Liver (tissue), 9 donors: Measurements from ENCODE around the gene HDDC3. TPM values are rescaled to one million over a fixed set of nuclear protein-coding genes. Genes with fewer than 3 reads are reported as not detected.

Experiments
- DNase-seq: peaks from one replicate; pipeline ENCODE4 v3.0.0-alpha.2; 2017; ENCODE audit warnings: low spot score
- H3K27ac ChIP-seq, 2 donors: one replicate each; pipeline ENCODE4 v1.7.0; 2013; ENCODE audit warnings: inconsistent platforms in 2 of 2, low read length in 2 of 2, control low read depth in 1 of 2, low read depth in 1 of 2, mild to moderate bottlenecking in 1 of 2
- H3K27me3 ChIP-seq, 4 donors: one replicate each; pipeline versions ENCODE4 v1.6.1 to v1.7.0; 2013; ENCODE audit warnings: low read length in 3 of 4, inconsistent platforms in 1 of 4, mild to moderate bottlenecking in 1 of 4, moderate library complexity in 1 of 4; ENCODE audit not compliant: control insufficient read depth in 4 of 4, insufficient read depth in 4 of 4
- H3K36me3 ChIP-seq, 4 donors: one replicate each; pipeline versions ENCODE4 v1.6.1 to v1.7.0; 2013; ENCODE audit warnings: low read length in 3 of 4, mild to moderate bottlenecking in 3 of 4, low read depth in 1 of 4, moderate library complexity in 1 of 4; ENCODE audit not compliant: control insufficient read depth in 4 of 4, insufficient read depth in 3 of 4
- H3K4me1 ChIP-seq, 4 donors: one replicate each; pipeline versions ENCODE4 v1.6.1 to v1.7.0; 2013; ENCODE audit warnings: low read length in 3 of 4, mild to moderate bottlenecking in 3 of 4, moderate library complexity in 1 of 4; ENCODE audit not compliant: control insufficient read depth in 4 of 4, insufficient read depth in 4 of 4
- H3K4me3 ChIP-seq, 3 donors: one replicate each; pipeline versions ENCODE4 v1.6.1 to v1.7.0; 2013; ENCODE audit warnings: low read length in 3 of 3, control low read depth in 1 of 3, low read depth in 1 of 3, mild to moderate bottlenecking in 1 of 3
- H3K9ac ChIP-seq, 2 donors: one replicate each; pipeline ENCODE4 v1.7.0; 2013; ENCODE audit warnings: low read length in 2 of 2, mild to moderate bottlenecking in 2 of 2, moderate library complexity in 2 of 2, control low read depth in 1 of 2, low read depth in 1 of 2
- H3K9me3 ChIP-seq, 4 donors: one replicate each; pipeline versions ENCODE4 v1.6.1 to v1.7.0; 2013; ENCODE audit warnings: low read length in 3 of 4; ENCODE audit not compliant: control insufficient read depth in 4 of 4
- EGR1 ChIP-seq, 2 donors: IDR thresholded peaks; 2 replicates each; pipeline ENCODE4 v1.6.1; 2016 to 2018; ENCODE audit warnings: antibody characterized with exemption in 2 of 2, low read depth in 2 of 2
- FOXA1 ChIP-seq: IDR thresholded peaks from 2 replicates; pipeline ENCODE4 v1.6.1; 2016; ENCODE audit warnings: antibody characterized with exemption
- FOXA2 ChIP-seq: IDR thresholded peaks from 2 replicates; pipeline ENCODE4 v1.6.1; 2016; ENCODE audit warnings: antibody characterized with exemption
- GABPA ChIP-seq, 2 donors: IDR thresholded peaks in 1 of 2; conservative IDR thresholded peaks in 1 of 2; 2 replicates each; pipeline ENCODE4 v1.6.1; 2016; ENCODE audit warnings: antibody characterized with exemption in 2 of 2, mild to moderate bottlenecking in 1 of 2, moderate library complexity in 1 of 2
- HNF4A ChIP-seq, 2 donors: conservative IDR thresholded peaks; 2 replicates each; pipeline ENCODE4 v1.6.1; 2016; ENCODE audit warnings: antibody characterized with exemption in 2 of 2, mild to moderate bottlenecking in 2 of 2
- HNF4G ChIP-seq: IDR thresholded peaks from 2 replicates; pipeline ENCODE4 v1.6.1; 2016; ENCODE audit warnings: antibody characterized with exemption
- JUND ChIP-seq, 2 donors: IDR thresholded peaks; 2 replicates each; pipeline ENCODE4 v1.6.1; 2016; ENCODE audit warnings: antibody characterized with exemption in 2 of 2
- NR2F2 ChIP-seq: IDR thresholded peaks from 2 replicates; pipeline ENCODE4 v1.6.1; 2016; ENCODE audit warnings: antibody characterized with exemption
- RAD21 ChIP-seq, 2 donors: IDR thresholded peaks; 2 replicates each; pipeline ENCODE4 v1.6.1; 2016; ENCODE audit warnings: antibody characterized with exemption in 2 of 2, mild to moderate bottlenecking in 2 of 2
- RXRA ChIP-seq, 2 donors: IDR thresholded peaks; 2 replicates each; pipeline ENCODE4 v1.6.1; 2017 to 2018; ENCODE audit warnings: antibody characterized with exemption in 2 of 2, mild to moderate bottlenecking in 1 of 2
- SP1 ChIP-seq: IDR thresholded peaks from 2 replicates; pipeline ENCODE4 v1.6.1; 2018; ENCODE audit warnings: antibody characterized with exemption, mild to moderate bottlenecking
- TAF1 ChIP-seq: conservative IDR thresholded peaks from 2 replicates; pipeline ENCODE4 v1.6.1; 2016; ENCODE audit warnings: antibody characterized with exemption, mild to moderate bottlenecking
- YY1 ChIP-seq: IDR thresholded peaks from 2 replicates; pipeline ENCODE4 v1.6.1; 2016; ENCODE audit warnings: antibody characterized with exemption, mild to moderate bottlenecking
- WGBS: extraction: QIAGEN DNeasy Blood & Tissue Kit; methylation state at CpG from one replicate; pipeline ENCODE4 v1.1.7; 2013; 5-methylcytosine and 5-hydroxymethylcytosine counted together
- polyA plus RNA-seq, 2 donors: library from polyadenylated mRNA; stranded (reverse) in 1 of 2; unstranded in 1 of 2; fragments of 200-250 nt in 1 of 2; fragments of >200 nt in 1 of 2; fragmentation: Nextera tagmentation in 1 of 2; extraction: Ambion mirVana in 1 of 2; gene quantifications; one replicate each; pipeline versions ENCODE4 v1.2.1 to v1.2.3, GENCODE V29; 2013 to 2015
- total RNA-seq, 2 donors: library from RNA; depleted of rRNA; stranded (reverse); fragments of >200 nt; gene quantifications; one replicate each; pipeline ENCODE4 v1.2.3, GENCODE V29; 2014
- TF ChIP-seq, protein P1 (sequence below): IDR thresholded peaks from 2 replicates; pipeline ENCODE4 v1.6.1; 2016; ENCODE audit warnings: antibody characterized with exemption
- TF ChIP-seq, protein P2 (sequence below): IDR thresholded peaks from 2 replicates; pipeline ENCODE4 v1.6.1; 2016; ENCODE audit warnings: antibody characterized with exemption
- TF ChIP-seq, protein P3 (sequence below): fragments of 150-350 bp; IDR thresholded peaks from 2 replicates; pipeline ENCODE4 v1.5.1; 2017; ENCODE audit warnings: improper control_type of control experiment, low read depth, low read length; ENCODE audit not compliant: missing input control
- TF ChIP-seq, protein P4 (sequence below): IDR thresholded peaks from 2 replicates; pipeline ENCODE4 v1.6.1; 2016; ENCODE audit warnings: antibody characterized with exemption, mild to moderate bottlenecking
- TF ChIP-seq, protein P5 (sequence below): IDR thresholded peaks from 2 replicates; pipeline ENCODE4 v1.6.1; 2016; ENCODE audit warnings: antibody characterized with exemption
- donor health status: healthy.
- donor health status: healthy.
- donor health status: healthy.
- donor health status: healthy.
- donor health status: healthy.

HDDC3 gene
- total and polyA plus RNA-seq, 4 donors, result 12.5 to 15.4 (median 14.1) TPM

DNA sequence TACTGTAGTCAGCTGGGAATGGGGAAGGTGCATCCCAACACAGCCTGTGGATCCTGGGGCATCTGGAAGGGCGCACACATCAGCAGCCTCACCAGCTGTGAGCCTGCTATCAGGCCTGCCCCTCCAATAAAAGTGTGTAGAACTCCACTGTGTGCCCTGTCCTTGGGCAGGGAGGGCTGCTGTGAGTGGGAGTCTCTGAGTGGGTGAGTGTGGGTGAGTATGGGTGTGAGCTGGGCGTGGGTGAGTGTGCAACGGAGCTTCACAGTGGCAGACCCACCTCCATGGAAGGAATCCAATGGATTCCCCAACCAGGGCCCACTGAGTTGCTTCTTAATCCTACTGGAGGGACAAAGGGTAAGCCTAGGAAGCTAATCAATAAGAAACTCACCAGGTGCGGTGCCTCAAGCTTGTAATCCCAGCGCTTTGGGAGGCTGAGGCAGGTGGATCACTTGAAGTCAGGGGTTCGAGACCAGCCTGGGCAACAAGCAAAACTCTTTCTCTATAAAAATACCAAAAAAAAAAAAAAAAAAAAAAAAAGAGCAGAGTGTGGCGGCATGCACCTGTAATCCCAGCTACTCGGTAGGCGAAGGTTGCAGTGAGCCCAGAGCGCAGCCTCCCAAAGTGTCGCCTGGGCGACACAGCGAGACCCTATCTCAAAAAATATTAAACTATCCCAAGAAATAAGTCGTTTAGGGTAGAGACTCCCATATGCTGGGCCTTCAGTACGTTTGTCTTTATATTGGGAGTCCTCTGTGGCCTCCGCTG, 21.8 kb upstream of the HDDC3 start:
- Histone ChIP-seq H3K9me3 (no peaks in the 10 kb centered on the region), H3K9ac (no peak overlapping the region), H3K27ac (peak overlapping the region; percentile 94 to 96), H3K4me3 (peak overlapping the region in 1 of 3 donors; percentile 88), H3K4me1 (peaks cover 7 to 22% (median 16%) of the 10 kb centered on the region in 4 donors), H3K27me3 (no peaks in the 10 kb centered on the region), H3K36me3 (peaks cover 5 to 42% (median 17%) of the 10 kb centered on the region in 4 donors)
- WGBS, result 77% methylated on average over 16 of the region's 16 CpGs
- TF ChIP-seq, protein P1, sequence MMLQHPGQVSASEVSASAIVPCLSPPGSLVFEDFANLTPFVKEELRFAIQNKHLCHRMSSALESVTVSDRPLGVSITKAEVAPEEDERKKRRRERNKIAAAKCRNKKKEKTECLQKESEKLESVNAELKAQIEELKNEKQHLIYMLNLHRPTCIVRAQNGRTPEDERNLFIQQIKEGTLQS, result no peak
- TF ChIP-seq YY1, result no peak
- TF ChIP-seq NR2F2, result no peak
- TF ChIP-seq SP1, result no peak
- TF ChIP-seq FOXA1, result no peak
- no peak for TF ChIP-seq TAF1
- TF ChIP-seq, protein P2, sequence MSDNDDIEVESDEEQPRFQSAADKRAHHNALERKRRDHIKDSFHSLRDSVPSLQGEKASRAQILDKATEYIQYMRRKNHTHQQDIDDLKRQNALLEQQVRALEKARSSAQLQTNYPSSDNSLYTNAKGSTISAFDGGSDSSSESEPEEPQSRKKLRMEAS, result no peak
- TF ChIP-seq EGR1 (IDR thresholded peaks at IDR 0.05; ENCODE audit: low read depth in 2 of 2), result no peak
- TF ChIP-seq FOXA2, result no peak
- TF ChIP-seq RXRA (IDR thresholded peaks at IDR 0.05), result no peak
- TF ChIP-seq HNF4G, result no peak
- no peak for TF ChIP-seq RAD21 (IDR thresholded peaks at IDR 0.05)
- no peak for TF ChIP-seq JUND (IDR thresholded peaks at IDR 0.05)
- no peak for DNase-seq

DNA sequence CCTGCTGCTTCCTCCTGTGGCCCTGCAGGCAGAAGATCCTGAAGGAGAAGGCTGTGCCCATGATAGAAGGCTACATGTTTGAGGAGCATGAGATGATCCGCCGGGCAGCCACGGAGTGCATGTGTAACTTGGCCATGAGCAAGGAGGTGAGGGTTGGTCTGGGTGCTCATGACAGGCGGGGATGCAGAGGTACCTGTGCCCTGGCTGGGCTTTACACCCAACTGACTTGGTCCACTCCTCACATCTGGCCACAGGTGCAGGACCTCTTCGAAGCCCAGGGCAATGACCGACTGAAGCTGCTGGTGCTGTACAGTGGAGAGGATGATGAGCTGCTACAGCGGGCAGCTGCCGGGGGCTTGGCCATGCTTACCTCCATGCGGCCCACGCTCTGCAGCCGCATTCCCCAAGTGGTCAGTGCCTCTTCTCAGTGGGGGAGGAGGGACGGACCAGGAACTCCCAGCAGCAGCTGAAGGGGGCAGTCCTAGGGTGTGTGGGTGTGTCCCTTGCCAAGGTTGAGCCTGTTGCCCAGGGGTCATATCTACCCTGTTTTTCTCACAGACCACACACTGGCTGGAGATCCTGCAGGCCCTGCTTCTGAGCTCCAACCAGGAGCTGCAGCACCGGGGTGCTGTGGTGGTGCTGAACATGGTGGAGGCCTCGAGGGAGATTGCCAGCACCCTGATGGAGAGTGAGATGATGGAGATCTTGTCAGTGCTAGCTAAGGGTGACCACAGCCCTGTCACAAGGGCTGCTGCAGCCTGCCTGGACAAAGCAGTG, 20.7 kb upstream of the HDDC3 start:
- Histone ChIP-seq H3K36me3 (peaks cover 12 to 49% (median 17%) of the 10 kb centered on the region in 4 donors), H3K27ac (no peak overlapping the region), H3K9ac (no peak overlapping the region), H3K9me3 (no peaks in the 10 kb centered on the region), H3K27me3 (no peaks in the 10 kb centered on the region), H3K4me3 (no peak overlapping the region), H3K4me1 (peaks cover 7 to 22% (median 16%) of the 10 kb centered on the region in 4 donors)
- WGBS, result 97% methylated on average over 14 of the region's 14 CpGs
- DNase-seq, result no peak
- TF ChIP-seq, protein P3, sequence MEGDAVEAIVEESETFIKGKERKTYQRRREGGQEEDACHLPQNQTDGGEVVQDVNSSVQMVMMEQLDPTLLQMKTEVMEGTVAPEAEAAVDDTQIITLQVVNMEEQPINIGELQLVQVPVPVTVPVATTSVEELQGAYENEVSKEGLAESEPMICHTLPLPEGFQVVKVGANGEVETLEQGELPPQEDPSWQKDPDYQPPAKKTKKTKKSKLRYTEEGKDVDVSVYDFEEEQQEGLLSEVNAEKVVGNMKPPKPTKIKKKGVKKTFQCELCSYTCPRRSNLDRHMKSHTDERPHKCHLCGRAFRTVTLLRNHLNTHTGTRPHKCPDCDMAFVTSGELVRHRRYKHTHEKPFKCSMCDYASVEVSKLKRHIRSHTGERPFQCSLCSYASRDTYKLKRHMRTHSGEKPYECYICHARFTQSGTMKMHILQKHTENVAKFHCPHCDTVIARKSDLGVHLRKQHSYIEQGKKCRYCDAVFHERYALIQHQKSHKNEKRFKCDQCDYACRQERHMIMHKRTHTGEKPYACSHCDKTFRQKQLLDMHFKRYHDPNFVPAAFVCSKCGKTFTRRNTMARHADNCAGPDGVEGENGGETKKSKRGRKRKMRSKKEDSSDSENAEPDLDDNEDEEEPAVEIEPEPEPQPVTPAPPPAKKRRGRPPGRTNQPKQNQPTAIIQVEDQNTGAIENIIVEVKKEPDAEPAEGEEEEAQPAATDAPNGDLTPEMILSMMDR, result no peak
- TF ChIP-seq NR2F2 (no peak), YY1 (no peak), RAD21 (IDR thresholded peaks at IDR 0.05) (no peak), SP1 (no peak), GABPA (IDR thresholded peaks at IDR 0.05 in 1 of 2, conservative IDR thresholded peaks at IDR 0.05 in 1 of 2) (no peak), TAF1 (no peak), RXRA (IDR thresholded peaks at IDR 0.05) (no peak), FOXA2 (no peak), HNF4A (conservative IDR thresholded peaks at IDR 0.05) (no peak), HNF4G (no peak), FOXA1 (no peak), EGR1 (IDR thresholded peaks at IDR 0.05; ENCODE audit: low read depth in 2 of 2) (no peak), JUND (IDR thresholded peaks at IDR 0.05) (no peak)
- TF ChIP-seq, protein P2, result no peak
- TF ChIP-seq, protein P4, sequence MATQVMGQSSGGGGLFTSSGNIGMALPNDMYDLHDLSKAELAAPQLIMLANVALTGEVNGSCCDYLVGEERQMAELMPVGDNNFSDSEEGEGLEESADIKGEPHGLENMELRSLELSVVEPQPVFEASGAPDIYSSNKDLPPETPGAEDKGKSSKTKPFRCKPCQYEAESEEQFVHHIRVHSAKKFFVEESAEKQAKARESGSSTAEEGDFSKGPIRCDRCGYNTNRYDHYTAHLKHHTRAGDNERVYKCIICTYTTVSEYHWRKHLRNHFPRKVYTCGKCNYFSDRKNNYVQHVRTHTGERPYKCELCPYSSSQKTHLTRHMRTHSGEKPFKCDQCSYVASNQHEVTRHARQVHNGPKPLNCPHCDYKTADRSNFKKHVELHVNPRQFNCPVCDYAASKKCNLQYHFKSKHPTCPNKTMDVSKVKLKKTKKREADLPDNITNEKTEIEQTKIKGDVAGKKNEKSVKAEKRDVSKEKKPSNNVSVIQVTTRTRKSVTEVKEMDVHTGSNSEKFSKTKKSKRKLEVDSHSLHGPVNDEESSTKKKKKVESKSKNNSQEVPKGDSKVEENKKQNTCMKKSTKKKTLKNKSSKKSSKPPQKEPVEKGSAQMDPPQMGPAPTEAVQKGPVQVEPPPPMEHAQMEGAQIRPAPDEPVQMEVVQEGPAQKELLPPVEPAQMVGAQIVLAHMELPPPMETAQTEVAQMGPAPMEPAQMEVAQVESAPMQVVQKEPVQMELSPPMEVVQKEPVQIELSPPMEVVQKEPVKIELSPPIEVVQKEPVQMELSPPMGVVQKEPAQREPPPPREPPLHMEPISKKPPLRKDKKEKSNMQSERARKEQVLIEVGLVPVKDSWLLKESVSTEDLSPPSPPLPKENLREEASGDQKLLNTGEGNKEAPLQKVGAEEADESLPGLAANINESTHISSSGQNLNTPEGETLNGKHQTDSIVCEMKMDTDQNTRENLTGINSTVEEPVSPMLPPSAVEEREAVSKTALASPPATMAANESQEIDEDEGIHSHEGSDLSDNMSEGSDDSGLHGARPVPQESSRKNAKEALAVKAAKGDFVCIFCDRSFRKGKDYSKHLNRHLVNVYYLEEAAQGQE, result no peak
- TF ChIP-seq, protein P5, sequence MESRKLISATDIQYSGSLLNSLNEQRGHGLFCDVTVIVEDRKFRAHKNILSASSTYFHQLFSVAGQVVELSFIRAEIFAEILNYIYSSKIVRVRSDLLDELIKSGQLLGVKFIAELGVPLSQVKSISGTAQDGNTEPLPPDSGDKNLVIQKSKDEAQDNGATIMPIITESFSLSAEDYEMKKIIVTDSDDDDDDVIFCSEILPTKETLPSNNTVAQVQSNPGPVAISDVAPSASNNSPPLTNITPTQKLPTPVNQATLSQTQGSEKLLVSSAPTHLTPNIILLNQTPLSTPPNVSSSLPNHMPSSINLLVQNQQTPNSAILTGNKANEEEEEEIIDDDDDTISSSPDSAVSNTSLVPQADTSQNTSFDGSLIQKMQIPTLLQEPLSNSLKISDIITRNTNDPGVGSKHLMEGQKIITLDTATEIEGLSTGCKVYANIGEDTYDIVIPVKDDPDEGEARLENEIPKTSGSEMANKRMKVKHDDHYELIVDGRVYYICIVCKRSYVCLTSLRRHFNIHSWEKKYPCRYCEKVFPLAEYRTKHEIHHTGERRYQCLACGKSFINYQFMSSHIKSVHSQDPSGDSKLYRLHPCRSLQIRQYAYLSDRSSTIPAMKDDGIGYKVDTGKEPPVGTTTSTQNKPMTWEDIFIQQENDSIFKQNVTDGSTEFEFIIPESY, result no peak
- TF ChIP-seq, protein P1, result no peak
